H1 (cell line): Measurements from ENCODE around the gene LMBR1. TPM values are rescaled to one million over a fixed set of nuclear protein-coding genes. Genes with fewer than 3 reads are reported as not detected.

Source experiments
- CREB1 ChIP-seq: IDR thresholded peaks from 2 replicates; pipeline ENCODE4 v1.6.1; 2012; ENCODE audit warnings: inconsistent platforms
- HDAC2 ChIP-seq, 2 experiments: fragments of 300-600 bp in 1 of 2; sonication (generic) in 1 of 2; IDR thresholded peaks; 2 replicates each; pipeline ENCODE4 v1.6.1; 2011 to 2012; ENCODE audit warnings: low read depth in 2 of 2, low read length in 2 of 2, mild to moderate bottlenecking in 2 of 2, moderate library complexity in 2 of 2, borderline replicate concordance in 1 of 2, inconsistent platforms in 1 of 2
- RNF2 ChIP-seq: fragments of 200-900, 300-1000 bp; sonication (generic); IDR thresholded peaks from 2 replicates; pipeline ENCODE4 v1.7.1; 2016; ENCODE audit warnings: borderline replicate concordance, low read depth, mild to moderate bottlenecking, antibody characterized with exemption, low read length; ENCODE audit not compliant: poor library complexity, severe bottlenecking; ENCODE audit errors: missing control alignments
- SUZ12 ChIP-seq: fragments of 200-600 bp; sonication (generic); IDR thresholded peaks from 2 replicates; pipeline ENCODE4 v1.6.1; 2012; ENCODE audit warnings: mild to moderate bottlenecking, inconsistent platforms, low read length, moderate library complexity, mixed read lengths
- polyA plus RNA-seq, 7 experiments: library from polyadenylated mRNA; depleted of rRNA in 3 of 7; stranded (reverse) in 5 of 7; unstranded in 2 of 7; fragments of >200 nt in 5 of 7; fragments of 200-250 nt in 2 of 7; gene quantifications; 1 replicate in 5 of 7; 2 replicates in 1 of 7; 4 replicates in 1 of 7; pipeline versions ENCODE4 v1.2.1 to v1.2.3, GENCODE V29; 2011 to 2013; ENCODE audit warnings: missing spikeins in 2 of 7, mixed read lengths in 2 of 7
- total RNA-seq: library from RNA; stranded (reverse); fragmentation: NEBNext Ultra II Directional; extraction: Animal tissue kit (Norgen Biotek cat#: 25700); gene quantifications from 2 replicates; pipeline ENCODE4 v1.2.1, GENCODE V29; 2021
- TF ChIP-seq, protein P1 (sequence below), 3 experiments: IDR thresholded peaks; 1 replicate in 2 of 3; 2 replicates in 1 of 3; pipeline versions ENCODE4 v1.5.1 to v1.6.1; 2011; ENCODE audit warnings: low read length in 3 of 3, mild to moderate bottlenecking in 3 of 3, inconsistent platforms in 2 of 3, low read depth in 1 of 3, moderate library complexity in 1 of 3; ENCODE audit not compliant: insufficient read depth in 1 of 3; ENCODE audit errors: control extremely low read depth in 1 of 3

Gene LMBR1
- total and polyA plus RNA-seq, 2 of the 8 experiments (the other 6 are each of a cell fraction or from before 2014, with no cell fraction given): 15.1 to 70.4 TPM

DNA sequence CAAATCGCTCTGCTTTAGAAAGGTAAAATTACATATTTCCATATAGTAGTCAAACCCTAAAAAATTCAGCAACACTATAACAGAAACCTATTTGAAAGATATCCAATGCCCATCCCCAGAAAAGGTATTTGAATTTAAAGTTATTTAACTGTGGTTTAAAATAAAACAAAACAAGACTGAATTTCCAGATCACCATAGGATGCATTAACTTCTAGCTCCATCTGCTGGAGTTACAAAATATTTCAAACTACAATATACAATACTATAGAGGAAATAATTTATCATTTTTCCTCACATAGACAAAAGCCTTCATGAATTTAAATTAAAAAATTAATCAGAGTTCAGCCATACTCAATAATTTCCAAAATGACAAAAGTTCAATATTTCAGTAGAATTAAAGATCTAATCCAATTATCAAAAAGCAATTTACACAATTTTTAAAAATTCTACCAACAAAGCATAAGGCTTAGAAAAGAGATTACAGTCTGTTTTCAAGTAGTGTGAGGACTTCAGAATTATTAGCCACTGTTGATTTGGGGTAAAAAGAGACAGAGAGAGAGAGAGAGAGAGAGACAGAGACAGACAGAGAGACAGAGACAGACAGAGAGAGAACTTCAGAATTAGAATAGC lies 75.9 kb downstream of the LMBR1 start (continued):
- TF ChIP-seq, protein P1, sequence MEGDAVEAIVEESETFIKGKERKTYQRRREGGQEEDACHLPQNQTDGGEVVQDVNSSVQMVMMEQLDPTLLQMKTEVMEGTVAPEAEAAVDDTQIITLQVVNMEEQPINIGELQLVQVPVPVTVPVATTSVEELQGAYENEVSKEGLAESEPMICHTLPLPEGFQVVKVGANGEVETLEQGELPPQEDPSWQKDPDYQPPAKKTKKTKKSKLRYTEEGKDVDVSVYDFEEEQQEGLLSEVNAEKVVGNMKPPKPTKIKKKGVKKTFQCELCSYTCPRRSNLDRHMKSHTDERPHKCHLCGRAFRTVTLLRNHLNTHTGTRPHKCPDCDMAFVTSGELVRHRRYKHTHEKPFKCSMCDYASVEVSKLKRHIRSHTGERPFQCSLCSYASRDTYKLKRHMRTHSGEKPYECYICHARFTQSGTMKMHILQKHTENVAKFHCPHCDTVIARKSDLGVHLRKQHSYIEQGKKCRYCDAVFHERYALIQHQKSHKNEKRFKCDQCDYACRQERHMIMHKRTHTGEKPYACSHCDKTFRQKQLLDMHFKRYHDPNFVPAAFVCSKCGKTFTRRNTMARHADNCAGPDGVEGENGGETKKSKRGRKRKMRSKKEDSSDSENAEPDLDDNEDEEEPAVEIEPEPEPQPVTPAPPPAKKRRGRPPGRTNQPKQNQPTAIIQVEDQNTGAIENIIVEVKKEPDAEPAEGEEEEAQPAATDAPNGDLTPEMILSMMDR (IDR thresholded peaks at IDR 0.05; ENCODE audit: control extremely low read depth in 1 of 3, insufficient read depth in 1 of 3, low read depth in 1 of 3, low read length in 3 of 3): peak in 1 of 3 experiments; percentile 15; a peak in 2 of 4 replicates
- no peak for TF ChIP-seq HDAC2 (IDR thresholded peaks at IDR 0.05; ENCODE audit: borderline replicate concordance in 1 of 2, low read depth in 2 of 2, low read length in 2 of 2)
- no peak for TF ChIP-seq CREB1
- no peak for TF ChIP-seq RNF2
- TF ChIP-seq SUZ12: no peak
